Ureter (tissue), 1 donor: Measurements from ENCODE around the gene ROR1. TPM values are rescaled to one million over a fixed set of nuclear protein-coding genes. Genes with fewer than 3 reads are reported as not detected.
"Not testable (repeated sequence)": the region's sequence is repeated elsewhere in the genome, so short reads cannot be mapped to it uniquely, and the experiment has no call there.

Experiments
- DNase-seq: peaks from one replicate; pipeline ENCODE4 v3.0.0-alpha.2; 2020; ENCODE audit warnings: low spot score
- total RNA-seq: library from RNA; stranded (reverse); gene quantifications from one replicate; pipeline ENCODE4 v1.2.4, GENCODE V29; 2023
- donor health status: DM: yes; HTN: yes; CAD: no.

Gene ROR1
- total RNA-seq, 1 donor from 2014 or later = 6.2 TPM

- DNase-seq = no peak
Observed at GRCh38 chr1:64098846-64099582, 325.2 kb downstream of the ROR1 start.

- DNase-seq = no peak
Observed at GRCh38 chr1:64100791-64101190, 327.0 kb downstream of the ROR1 start.

GRCh38 chr1:64104585-64104984 lies 330.8 kb downstream of the ROR1 start:
- not testable (repeated sequence) for DNase-seq

GRCh38 chr1:64107118-64107519 lies 333.3 kb downstream of the ROR1 start:
- DNase-seq = no peak

GRCh38 chr1:64107632-64108031 lies 333.8 kb downstream of the ROR1 start:
- DNase-seq = no peak

GRCh38 chr1:64110924-64111777 lies 337.3 kb downstream of the ROR1 start:
- no peak for DNase-seq

- no peak for DNase-seq
Observed at GRCh38 chr1:64111787-64112186, 338.0 kb downstream of the ROR1 start.

- DNase-seq = no peak
Observed at GRCh38 chr1:64112281-64112680, 338.5 kb downstream of the ROR1 start.

- DNase-seq = no peak
Observed at GRCh38 chr1:64114012-64114525, 340.3 kb downstream of the ROR1 start.

GRCh38 chr1:64116537-64116936 lies 342.7 kb downstream of the ROR1 start:
- no peak for DNase-seq

- no peak for DNase-seq
Observed at GRCh38 chr1:64117492-64117891, 343.7 kb downstream of the ROR1 start.

GRCh38 chr1:64121766-64122385 lies 348.1 kb downstream of the ROR1 start:
- DNase-seq = no peak

- DNase-seq = no peak
Observed at GRCh38 chr1:64122588-64122987, 348.8 kb downstream of the ROR1 start.

GRCh38 chr1:64124704-64125440 lies 351.1 kb downstream of the ROR1 start:
- DNase-seq = no peak

GRCh38 chr1:64126581-64126980 lies 352.8 kb downstream of the ROR1 start:
- DNase-seq = no peak

- no peak for DNase-seq
Observed at GRCh38 chr1:64127297-64127696, 353.5 kb downstream of the ROR1 start.

- DNase-seq = no peak
Observed at GRCh38 chr1:64129701-64130100, 355.9 kb downstream of the ROR1 start.

- DNase-seq = no peak
Observed at GRCh38 chr1:64131155-64131554, 357.3 kb downstream of the ROR1 start.

- DNase-seq = no peak
Observed at GRCh38 chr1:64133036-64133435, 359.2 kb downstream of the ROR1 start.

GRCh38 chr1:64135462-64136223 lies 361.8 kb downstream of the ROR1 start:
- no peak for DNase-seq

GRCh38 chr1:64136296-64136695 lies 362.5 kb downstream of the ROR1 start:
- no peak for DNase-seq
